ENCODE measurements around the gene CCNQ. TPM values are rescaled to one million over a fixed set of nuclear protein-coding genes. Genes with fewer than 3 reads are reported as not detected.

The CCNQ gene
- polyA plus RNA-seq, 1 donor (not counting 4 experiments of a cell fraction or from before 2014, with no cell fraction given) = 31.1 TPM

GRCh38 chrX:153544727-153545126 lies 54.2 kb downstream of the CCNQ start:
- H3K9ac ChIP-seq (ENCODE audit: control insufficient read depth, extremely low read depth, insufficient read depth, low read length) = no peak overlapping the region
- no peak for DNase-seq (ENCODE audit: low read depth, low spot score)
- H2AFZ ChIP-seq (ENCODE audit: control insufficient read depth, low read length) = no peak overlapping the region
- no peak for FAIRE-seq
- H3K4me2 ChIP-seq (ENCODE audit: control insufficient read depth, extremely low read depth, insufficient read depth, low read depth, low read length) = no peak overlapping the region
- no peaks in the 10 kb centered on the region for H3K36me3 ChIP-seq (ENCODE audit: control insufficient read depth in 2 of 2, extremely low read depth in 1 of 2, insufficient read depth in 2 of 2, low read length in 2 of 2)
- H3K4me3 ChIP-seq (ENCODE audit: control insufficient read depth in 2 of 3, extremely low read depth in 1 of 3, insufficient read depth in 2 of 3, low read depth in 1 of 3, low read length in 3 of 3) = no peak overlapping the region
- H3K79me2 ChIP-seq (ENCODE audit: control insufficient read depth, insufficient read depth, low read length) = no peaks in the 10 kb centered on the region
- H3K27ac ChIP-seq (ENCODE audit: control insufficient read depth, insufficient read depth, low read length) = no peak overlapping the region
- no peaks in the 10 kb centered on the region for H3K4me1 ChIP-seq (ENCODE audit: control insufficient read depth, extremely low read depth, insufficient read depth, low read length)
- TF ChIP-seq CTCF (optimal IDR thresholded peaks at IDR 0.05 in 1 of 3, IDR thresholded peaks at IDR 0.05 in 1 of 3, conservative IDR thresholded peaks at IDR 0.05 in 1 of 3; ENCODE audit: extremely low read depth in 1 of 3, insufficient read depth in 2 of 3, low read length in 3 of 3) = no peak
- no peak for TF ChIP-seq EZH2 (IDR thresholded peaks at IDR 0.05; ENCODE audit: low read length)
- dilution Hi-C loops (cut with MboI; ENCODE audit: extremely low pct_ligation_motif_present, low sequenced_read_pairs) = no loop called here
- H3K27me3 ChIP-seq (ENCODE audit: control insufficient read depth, extremely low read depth, insufficient read depth, low read length) = no peaks in the 10 kb centered on the region
- H4K20me1 ChIP-seq (ENCODE audit: control insufficient read depth, extremely low read depth, insufficient read depth, low read length) = no peaks in the 10 kb centered on the region
- H3K9me1 ChIP-seq (ENCODE audit: control insufficient read depth, extremely low read depth, insufficient read depth, low read length) = no peaks in the 10 kb centered on the region
- no peaks in the 10 kb centered on the region for H3K9me3 ChIP-seq (ENCODE audit: control insufficient read depth, low read depth, low read length)

- Histone ChIP-seq H2AFZ (ENCODE audit: control insufficient read depth, low read length) (no peak overlapping the region), H4K20me1 (ENCODE audit: control insufficient read depth, extremely low read depth, insufficient read depth, low read length) (no peaks in the 10 kb centered on the region), H3K27me3 (ENCODE audit: control insufficient read depth, extremely low read depth, insufficient read depth, low read length) (peaks cover 5% of the 10 kb centered on the region), H3K4me1 (ENCODE audit: control insufficient read depth, extremely low read depth, insufficient read depth, low read length) (no peaks in the 10 kb centered on the region), H3K36me3 (ENCODE audit: control insufficient read depth in 2 of 2, extremely low read depth in 1 of 2, insufficient read depth in 2 of 2, low read length in 2 of 2) (no peaks in the 10 kb centered on the region), H3K79me2 (ENCODE audit: control insufficient read depth, insufficient read depth, low read length) (no peaks in the 10 kb centered on the region), H3K9me1 (ENCODE audit: control insufficient read depth, extremely low read depth, insufficient read depth, low read length) (no peaks in the 10 kb centered on the region), H3K9ac (ENCODE audit: control insufficient read depth, extremely low read depth, insufficient read depth, low read length) (no peak overlapping the region), H3K4me2 (ENCODE audit: control insufficient read depth, extremely low read depth, insufficient read depth, low read depth, low read length) (no peak overlapping the region), H3K4me3 (ENCODE audit: control insufficient read depth in 2 of 3, extremely low read depth in 1 of 3, insufficient read depth in 2 of 3, low read depth in 1 of 3, low read length in 3 of 3) (no peak overlapping the region), H3K27ac (ENCODE audit: control insufficient read depth, insufficient read depth, low read length) (no peak overlapping the region), H3K9me3 (ENCODE audit: control insufficient read depth, low read depth, low read length) (no peaks in the 10 kb centered on the region)
- DNase-seq (ENCODE audit: low read depth, low spot score) = no peak
- TF ChIP-seq EZH2 (IDR thresholded peaks at IDR 0.05; ENCODE audit: low read length) = no peak
- TF ChIP-seq CTCF (optimal IDR thresholded peaks at IDR 0.05 in 1 of 3, IDR thresholded peaks at IDR 0.05 in 1 of 3, conservative IDR thresholded peaks at IDR 0.05 in 1 of 3; ENCODE audit: extremely low read depth in 1 of 3, insufficient read depth in 2 of 3, low read length in 3 of 3) = no peak
- no peak for FAIRE-seq
- dilution Hi-C loops (cut with MboI; ENCODE audit: extremely low pct_ligation_motif_present, low sequenced_read_pairs) = no loop called here
Observed at GRCh38 chrX:153539979-153540358, 59.0 kb downstream of the CCNQ start.
